SK-N-SH (cell line): Measurements from ENCODE around the gene SOX13. TPM values are rescaled to one million over a fixed set of nuclear protein-coding genes. Genes with fewer than 3 reads are reported as not detected.

Source experiments
- CTCF ChIA-PET: fragments of 300-600, 350-600 bp; formaldehyde crosslinking; extraction: SDS; loops from one replicate; lab custom pipeline; 2021; lab: Yijun Ruan, JAX
- POLR2A ChIA-PET: fragments of 350-600 bp; sonication (Branson Sonifier 250); formaldehyde crosslinking; extraction: SDS; loops from one replicate; lab custom pipeline; 2020; ENCODE audit warnings: antibody characterized with exemption, inconsistent platforms; lab: Yijun Ruan, JAX
- DNase-seq: peaks from one replicate; pipeline ENCODE4 v3.0.0; 2012
- H2AFZ ChIP-seq: fragments of 200-600 bp; sonication (generic); 2 replicates; pipeline ENCODE4 v1.8.1; 2016; ENCODE audit warnings: antibody characterized with exemption, mild to moderate bottlenecking, low read depth
- H3F3A ChIP-seq: fragments of 200-600 bp; sonication (generic); replicated peaks from 2 replicates; pipeline ENCODE3; 2016; ENCODE audit warnings: antibody characterized with exemption, mild to moderate bottlenecking; ENCODE audit not compliant: insufficient read depth
- H3K27ac ChIP-seq, 2 experiments: fragments of 200-500 bp in 1 of 2; fragments of 200-600 bp in 1 of 2; sonication (Bioruptor generic) in 1 of 2; sonication (generic), shearing (Covaris generic) in 1 of 2; 2 replicates each; pipeline versions ENCODE4 v1.5.1 to v1.6.1; 2014 to 2016; ENCODE audit warnings: low read depth in 2 of 2, inconsistent platforms in 1 of 2, low read length in 1 of 2, mild to moderate bottlenecking in 1 of 2, mixed read lengths in 1 of 2
- H3K27me3 ChIP-seq: fragments of 200-600 bp; sonication (generic), shearing (Covaris generic); 2 replicates; pipeline ENCODE4 v1.6.1; 2016; ENCODE audit warnings: mixed run types; ENCODE audit not compliant: insufficient read depth
- H3K36me3 ChIP-seq, 2 experiments: fragments of 200-500 bp in 1 of 2; fragments of 200-600 bp in 1 of 2; sonication (Bioruptor generic) in 1 of 2; sonication (generic) in 1 of 2; replicated peaks in 1 of 2; 2 replicates each; pipeline versions ENCODE3 to v1.5.1; 2014 to 2016; ENCODE audit warnings: low read length in 1 of 2, mild to moderate bottlenecking in 1 of 2; ENCODE audit not compliant: insufficient read depth in 2 of 2, control insufficient read depth in 1 of 2
- H3K4me1 ChIP-seq, 2 experiments: fragments of 200-500 bp in 1 of 2; fragments of 200-600 bp in 1 of 2; sonication (Bioruptor generic) in 1 of 2; sonication (generic), shearing (Covaris generic) in 1 of 2; 2 replicates each; pipeline versions ENCODE4 v1.5.1 to v1.6.1; 2014 to 2016; ENCODE audit warnings: low read depth in 1 of 2, low read length in 1 of 2, mixed run types in 1 of 2; ENCODE audit not compliant: insufficient read depth in 2 of 2, control insufficient read depth in 1 of 2
- H3K4me2 ChIP-seq: fragments of 200-600 bp; sonication (generic), shearing (Covaris generic); 2 replicates; pipeline ENCODE4 v1.6.1; 2017; ENCODE audit warnings: mixed run types
- H3K4me3 ChIP-seq, 2 experiments: fragments of 200-500 bp in 1 of 2; fragments of 200-600 bp in 1 of 2; sonication (Bioruptor generic) in 1 of 2; sonication (generic), shearing (Covaris generic) in 1 of 2; 2 replicates each; pipeline versions ENCODE4 v1.5.1 to v1.8.1; 2014 to 2016; ENCODE audit warnings: low read depth in 2 of 2, inconsistent platforms in 1 of 2, low read length in 1 of 2, mild to moderate bottlenecking in 1 of 2, mixed read lengths in 1 of 2, moderate library complexity in 1 of 2
- H3K79me2 ChIP-seq: fragments of 200-600 bp; sonication (generic); 2 replicates; pipeline ENCODE4 v1.8.1; 2017; ENCODE audit warnings: mild to moderate bottlenecking; ENCODE audit not compliant: insufficient read depth
- H3K9ac ChIP-seq: fragments of 200-600 bp; sonication (generic); 2 replicates; pipeline ENCODE4 v1.6.1; 2017; ENCODE audit warnings: mixed run types
- H3K9me2 ChIP-seq: fragments of 200-600 bp; sonication (generic); 2 replicates; pipeline ENCODE4 v1.6.1; 2017; ENCODE audit warnings: mixed run types
- H3K9me3 ChIP-seq: fragments of 200-600 bp; sonication (generic); 2 replicates; pipeline ENCODE4 v1.6.1; 2017; ENCODE audit warnings: mixed run types, mild to moderate bottlenecking, moderate library complexity
- H4K20me1 ChIP-seq: fragments of 200-600 bp; sonication (generic); 2 replicates; pipeline ENCODE4 v1.6.1; 2017; ENCODE audit warnings: mild to moderate bottlenecking, mixed run types; ENCODE audit not compliant: insufficient read depth
- JUND ChIP-seq: IDR thresholded peaks from 2 replicates; pipeline ENCODE4 v1.4.0; 2012
- MXI1 ChIP-seq: IDR thresholded peaks from 2 replicates; pipeline ENCODE4 v1.6.1; 2012; ENCODE audit warnings: mild to moderate bottlenecking, low read depth, low read length, improper control_type of control experiment
- POLR2AphosphoS5 ChIP-seq: IDR thresholded peaks from 2 replicates; pipeline ENCODE4 v1.6.1; 2012; ENCODE audit warnings: low read depth, low read length
- RAD21 ChIP-seq: IDR thresholded peaks from 2 replicates; pipeline ENCODE4 v1.6.1; 2012; ENCODE audit warnings: mild to moderate bottlenecking, low read length
- RFX5 ChIP-seq: IDR thresholded peaks from 2 replicates; pipeline ENCODE4 v1.6.1; 2012; ENCODE audit warnings: mild to moderate bottlenecking, improper control_type of control experiment, low read length
- RXRA ChIP-seq: IDR thresholded peaks from 2 replicates; pipeline ENCODE4 v1.4.0; 2012; ENCODE audit warnings: low read depth, mild to moderate bottlenecking, borderline replicate concordance
- SIN3A ChIP-seq: IDR thresholded peaks from 2 replicates; pipeline ENCODE4 v1.6.1; 2012; ENCODE audit warnings: low read depth, mild to moderate bottlenecking, low read length, moderate library complexity, borderline replicate concordance
- TAF1 ChIP-seq: IDR thresholded peaks from 2 replicates; pipeline ENCODE4 v1.6.1; 2012; ENCODE audit warnings: low read depth, mild to moderate bottlenecking, low read length, moderate library complexity, borderline replicate concordance
- TEAD4 ChIP-seq: IDR thresholded peaks from 2 replicates; pipeline ENCODE4 v1.4.0; 2012; ENCODE audit warnings: mild to moderate bottlenecking, borderline replicate concordance; ENCODE audit not compliant: insufficient read depth
- WGBS: methylation state at CpG from one replicate; pipeline ENCODE4 v1.1.6; 2017; ENCODE audit warnings: low lambda C conversion rate; 5-methylcytosine and 5-hydroxymethylcytosine counted together
- polyA plus RNA-seq, 3 experiments: library from polyadenylated mRNA; depleted of rRNA; stranded (reverse); fragments of >200 nt; gene quantifications; 2 replicates each; pipeline ENCODE4 v1.2.3, GENCODE V29; 2012
- TF ChIP-seq, protein P1 (sequence below): IDR thresholded peaks from 2 replicates; pipeline ENCODE4; 2012
- TF ChIP-seq, protein P2 (sequence below): fragments of 150-350 bp; IDR thresholded peaks from 2 replicates; pipeline ENCODE4 v1.6.1; 2016; ENCODE audit warnings: mild to moderate bottlenecking, low read depth, low read length
- TF ChIP-seq, protein P3 (sequence below): IDR thresholded peaks from 2 replicates; pipeline ENCODE4 v1.6.1; 2012; ENCODE audit warnings: mild to moderate bottlenecking, low read depth, low read length, moderate library complexity
- TF ChIP-seq, protein P4 (sequence below): IDR thresholded peaks from 2 replicates; pipeline ENCODE4 v1.4.0; 2012; ENCODE audit warnings: low read depth, borderline replicate concordance

SOX13 gene
- polyA plus RNA-seq, 1 of the 3 experiments (the other 2 are of a cell fraction) = 10.6 TPM

DNA sequence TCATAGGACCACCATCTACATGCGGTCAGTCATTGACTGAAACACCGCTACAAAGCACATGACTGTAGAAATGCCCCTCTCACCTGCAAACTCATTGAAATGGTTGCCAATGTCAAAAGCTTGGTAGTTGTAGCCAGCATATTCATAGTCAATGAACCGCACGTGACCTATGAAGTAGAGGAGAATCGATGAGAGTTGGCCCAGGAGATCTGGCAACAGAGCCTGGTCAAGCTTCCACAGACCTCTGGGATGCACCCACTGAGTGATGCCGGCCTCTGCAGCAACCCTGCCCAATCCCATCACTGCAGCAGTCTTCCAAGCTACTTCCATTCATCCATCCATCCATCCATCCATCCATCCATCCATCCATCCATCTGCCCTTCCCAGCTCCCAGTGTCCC is 67.0 kb downstream of the SOX13 start:
- Histone ChIP-seq H3K36me3 (peaks cover 0 to 6% of the 10 kb centered on the region in 2 experiments), H3K4me1 (no peaks in the 10 kb centered on the region), H3K4me2 (no peak overlapping the region), H3K4me3 (no peak overlapping the region), H3K9me2 (no peaks in the 10 kb centered on the region), H3K27ac (no peak overlapping the region), H2AFZ (no peak overlapping the region), H3K27me3 (no peaks in the 10 kb centered on the region), H3K79me2 (no peaks in the 10 kb centered on the region), H3F3A (no peaks in the 10 kb centered on the region), H4K20me1 (no peaks in the 10 kb centered on the region), H3K9ac (no peak overlapping the region), H3K9me3 (no peaks in the 10 kb centered on the region)
- no peak for DNase-seq
- over 99% methylated on average over 6 of the region's 6 CpGs for WGBS
- ChIA-PET CTCF (interaction anchor here (1.3 to 7.3 kb wide), 5 partner anchors 9 to 363 kb away, joined by 3 to 43 read pairs (median 9); partner anchors contain the start of gene ETNK2), POLR2A (no interaction called here)
- TF ChIP-seq RAD21 (no peak), POLR2AphosphoS5 (no peak), JUND (no peak), TEAD4 (no peak), SIN3A (no peak), MXI1 (no peak), RFX5 (no peak), TAF1 (no peak), RXRA (no peak)
- TF ChIP-seq, protein P1, sequence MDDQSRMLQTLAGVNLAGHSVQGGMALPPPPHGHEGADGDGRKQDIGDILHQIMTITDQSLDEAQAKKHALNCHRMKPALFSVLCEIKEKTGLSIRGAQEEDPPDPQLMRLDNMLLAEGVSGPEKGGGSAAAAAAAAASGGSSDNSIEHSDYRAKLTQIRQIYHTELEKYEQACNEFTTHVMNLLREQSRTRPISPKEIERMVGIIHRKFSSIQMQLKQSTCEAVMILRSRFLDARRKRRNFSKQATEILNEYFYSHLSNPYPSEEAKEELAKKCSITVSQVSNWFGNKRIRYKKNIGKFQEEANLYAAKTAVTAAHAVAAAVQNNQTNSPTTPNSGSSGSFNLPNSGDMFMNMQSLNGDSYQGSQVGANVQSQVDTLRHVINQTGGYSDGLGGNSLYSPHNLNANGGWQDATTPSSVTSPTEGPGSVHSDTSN = no peak
- TF ChIP-seq, protein P2, sequence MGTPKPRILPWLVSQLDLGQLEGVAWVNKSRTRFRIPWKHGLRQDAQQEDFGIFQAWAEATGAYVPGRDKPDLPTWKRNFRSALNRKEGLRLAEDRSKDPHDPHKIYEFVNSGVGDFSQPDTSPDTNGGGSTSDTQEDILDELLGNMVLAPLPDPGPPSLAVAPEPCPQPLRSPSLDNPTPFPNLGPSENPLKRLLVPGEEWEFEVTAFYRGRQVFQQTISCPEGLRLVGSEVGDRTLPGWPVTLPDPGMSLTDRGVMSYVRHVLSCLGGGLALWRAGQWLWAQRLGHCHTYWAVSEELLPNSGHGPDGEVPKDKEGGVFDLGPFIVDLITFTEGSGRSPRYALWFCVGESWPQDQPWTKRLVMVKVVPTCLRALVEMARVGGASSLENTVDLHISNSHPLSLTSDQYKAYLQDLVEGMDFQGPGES = no peak
- TF ChIP-seq, protein P3, sequence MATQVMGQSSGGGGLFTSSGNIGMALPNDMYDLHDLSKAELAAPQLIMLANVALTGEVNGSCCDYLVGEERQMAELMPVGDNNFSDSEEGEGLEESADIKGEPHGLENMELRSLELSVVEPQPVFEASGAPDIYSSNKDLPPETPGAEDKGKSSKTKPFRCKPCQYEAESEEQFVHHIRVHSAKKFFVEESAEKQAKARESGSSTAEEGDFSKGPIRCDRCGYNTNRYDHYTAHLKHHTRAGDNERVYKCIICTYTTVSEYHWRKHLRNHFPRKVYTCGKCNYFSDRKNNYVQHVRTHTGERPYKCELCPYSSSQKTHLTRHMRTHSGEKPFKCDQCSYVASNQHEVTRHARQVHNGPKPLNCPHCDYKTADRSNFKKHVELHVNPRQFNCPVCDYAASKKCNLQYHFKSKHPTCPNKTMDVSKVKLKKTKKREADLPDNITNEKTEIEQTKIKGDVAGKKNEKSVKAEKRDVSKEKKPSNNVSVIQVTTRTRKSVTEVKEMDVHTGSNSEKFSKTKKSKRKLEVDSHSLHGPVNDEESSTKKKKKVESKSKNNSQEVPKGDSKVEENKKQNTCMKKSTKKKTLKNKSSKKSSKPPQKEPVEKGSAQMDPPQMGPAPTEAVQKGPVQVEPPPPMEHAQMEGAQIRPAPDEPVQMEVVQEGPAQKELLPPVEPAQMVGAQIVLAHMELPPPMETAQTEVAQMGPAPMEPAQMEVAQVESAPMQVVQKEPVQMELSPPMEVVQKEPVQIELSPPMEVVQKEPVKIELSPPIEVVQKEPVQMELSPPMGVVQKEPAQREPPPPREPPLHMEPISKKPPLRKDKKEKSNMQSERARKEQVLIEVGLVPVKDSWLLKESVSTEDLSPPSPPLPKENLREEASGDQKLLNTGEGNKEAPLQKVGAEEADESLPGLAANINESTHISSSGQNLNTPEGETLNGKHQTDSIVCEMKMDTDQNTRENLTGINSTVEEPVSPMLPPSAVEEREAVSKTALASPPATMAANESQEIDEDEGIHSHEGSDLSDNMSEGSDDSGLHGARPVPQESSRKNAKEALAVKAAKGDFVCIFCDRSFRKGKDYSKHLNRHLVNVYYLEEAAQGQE = no peak
- TF ChIP-seq, protein P4, sequence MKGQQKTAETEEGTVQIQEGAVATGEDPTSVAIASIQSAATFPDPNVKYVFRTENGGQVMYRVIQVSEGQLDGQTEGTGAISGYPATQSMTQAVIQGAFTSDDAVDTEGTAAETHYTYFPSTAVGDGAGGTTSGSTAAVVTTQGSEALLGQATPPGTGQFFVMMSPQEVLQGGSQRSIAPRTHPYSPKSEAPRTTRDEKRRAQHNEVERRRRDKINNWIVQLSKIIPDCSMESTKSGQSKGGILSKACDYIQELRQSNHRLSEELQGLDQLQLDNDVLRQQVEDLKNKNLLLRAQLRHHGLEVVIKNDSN = no peak
